IMR-90 (cell line): Measurements from ENCODE around the gene FGF6. TPM values are rescaled to one million over a fixed set of nuclear protein-coding genes. Genes with fewer than 3 reads are reported as not detected.

ENCODE experiments used
- ATAC-seq: fragments of 200-7000 bp; cut with Tn5 transposase; 2 replicates; pipeline ENCODE4 v1.9.1; 2020; ENCODE audit warnings: low read depth, mild to moderate bottlenecking, moderate library complexity
- Bru-seq: library from RNA; stranded (reverse); fragments of 400-500 nt; gene quantifications from one replicate; lab custom pipeline; 2021; lab: Mats Ljungman, UMichigan
- BruChase-seq, 2 experiments: library from RNA; stranded (reverse); fragments of 400-500 nt; gene quantifications; one replicate each; lab custom pipeline; 2021; lab: Mats Ljungman, UMichigan
- BruUV-seq: library from RNA; stranded (reverse); fragments of 400-500 nt; replicated peaks from 2 replicates; lab custom pipeline; 2021; lab: Mats Ljungman, UMichigan
- CTCF ChIA-PET: fragments of 300-600 bp; formaldehyde crosslinking; extraction: SDS; loops from one replicate; lab custom pipeline; 2021; ENCODE audit warnings: antibody characterized with exemption; lab: Yijun Ruan, JAX
- POLR2A ChIA-PET: fragments of 300-600 bp; sonication (Branson Sonifier 250); formaldehyde crosslinking; loops from one replicate; lab custom pipeline; 2022; ENCODE audit warnings: antibody characterized with exemption; ENCODE audit not compliant: unreplicated experiment; lab: Charles Lee
- DNase-seq: peaks from one replicate; pipeline ENCODE4 v3.0.0; 2013
- H2AFZ ChIP-seq: replicated peaks from 2 replicates; pipeline ENCODE3; 2013; ENCODE audit warnings: low read length, mild to moderate bottlenecking; ENCODE audit not compliant: poor library complexity
- H2AK5ac ChIP-seq: 2 replicates; pipeline ENCODE4 v1.6.1; 2013; ENCODE audit warnings: low read depth, low read length, inconsistent platforms
- H2AK9ac ChIP-seq: replicated peaks from 2 replicates; pipeline ENCODE3; 2013; ENCODE audit warnings: mild to moderate bottlenecking, low read depth, low read length, moderate library complexity; ENCODE audit not compliant: poor library complexity
- H2BK120ac ChIP-seq: 2 replicates; pipeline ENCODE4 v1.6.1; 2013; ENCODE audit warnings: low read depth, low read length, inconsistent platforms
- H2BK15ac ChIP-seq: 3 replicates; pipeline ENCODE4 v1.6.1; 2013; ENCODE audit warnings: low read depth, low read length, inconsistent platforms
- H2BK20ac ChIP-seq: 2 replicates; pipeline ENCODE4 v1.6.1; 2013; ENCODE audit warnings: low read depth, mild to moderate bottlenecking, inconsistent platforms, low read length, moderate library complexity
- H2BK5ac ChIP-seq: 2 replicates; pipeline ENCODE4 v1.6.1; 2013; ENCODE audit warnings: mild to moderate bottlenecking, low read depth, low read length, inconsistent platforms; ENCODE audit not compliant: poor library complexity, severe bottlenecking
- H3K14ac ChIP-seq: replicated peaks from 2 replicates; pipeline ENCODE4 v1.6.1; 2013; ENCODE audit warnings: low read depth, low read length, inconsistent platforms
- H3K18ac ChIP-seq: 2 replicates; pipeline ENCODE4 v1.6.1; 2013; ENCODE audit warnings: low read depth, low read length, control low read depth
- H3K23ac ChIP-seq: 2 replicates; pipeline ENCODE4 v1.6.1; 2013; ENCODE audit warnings: low read depth, low read length, inconsistent platforms
- H3K27ac ChIP-seq: 2 replicates; pipeline ENCODE4 v1.5.1; 2013; ENCODE audit warnings: mild to moderate bottlenecking, control low read depth, low read length; ENCODE audit not compliant: insufficient read depth
- H3K27me3 ChIP-seq: 2 replicates; pipeline ENCODE4 v1.6.1; 2013; ENCODE audit warnings: low read length; ENCODE audit not compliant: control insufficient read depth, insufficient read depth
- H3K36me3 ChIP-seq: 2 replicates; pipeline ENCODE4 v1.6.1; 2013; ENCODE audit warnings: low read length, mixed read lengths; ENCODE audit not compliant: control insufficient read depth, insufficient read depth
- H3K4ac ChIP-seq: 2 replicates; pipeline ENCODE4 v1.6.1; 2013; ENCODE audit warnings: low read depth, low read length, inconsistent platforms
- H3K4me1 ChIP-seq: 2 replicates; pipeline ENCODE4 v1.6.1; 2013; ENCODE audit warnings: low read length, mixed read lengths; ENCODE audit not compliant: control insufficient read depth, insufficient read depth
- H3K4me2 ChIP-seq: 2 replicates; pipeline ENCODE4 v1.6.1; 2013; ENCODE audit warnings: low read depth, mild to moderate bottlenecking, control low read depth, low read length, moderate library complexity
- H3K4me3 ChIP-seq: 2 replicates; pipeline ENCODE4 v1.5.1; 2013; ENCODE audit warnings: low read depth, mild to moderate bottlenecking, control low read depth, low read length, moderate library complexity; ENCODE audit not compliant: insufficient read depth
- H3K56ac ChIP-seq: 2 replicates; pipeline ENCODE4 v1.6.1; 2013; ENCODE audit warnings: low read length, inconsistent platforms; ENCODE audit not compliant: insufficient read depth; ENCODE audit errors: extremely low read depth
- H3K79me1 ChIP-seq, 2 experiments: 2 replicates each; pipeline ENCODE4 v1.6.1; 2013; ENCODE audit warnings: low read length in 2 of 2, inconsistent platforms in 1 of 2, low read depth in 1 of 2
- H3K9ac ChIP-seq: 2 replicates; pipeline ENCODE4 v1.6.1; 2013; ENCODE audit warnings: low read depth, low read length, control low read depth
- H3K9me1 ChIP-seq: 2 replicates; pipeline ENCODE4 v1.6.1; 2013; ENCODE audit warnings: low read length, inconsistent platforms; ENCODE audit not compliant: insufficient read depth
- H3K9me3 ChIP-seq: 2 replicates; pipeline ENCODE4 v1.6.1; 2013; ENCODE audit warnings: low read length; ENCODE audit not compliant: control insufficient read depth, insufficient read depth
- H4K20me1 ChIP-seq: 2 replicates; pipeline ENCODE4 v1.6.1; 2013; ENCODE audit warnings: low read length, inconsistent platforms; ENCODE audit not compliant: insufficient read depth
- H4K5ac ChIP-seq: 2 replicates; pipeline ENCODE4 v1.6.1; 2013; ENCODE audit warnings: mild to moderate bottlenecking, low read depth, low read length, control low read depth
- H4K8ac ChIP-seq, 2 experiments: 2 replicates each; pipeline ENCODE4 v1.6.1; 2013; ENCODE audit warnings: low read depth in 2 of 2, low read length in 2 of 2, control low read depth in 1 of 2, inconsistent platforms in 1 of 2
- H4K91ac ChIP-seq: 2 replicates; pipeline ENCODE4 v1.6.1; 2013; ENCODE audit warnings: low read depth, low read length, inconsistent platforms; ENCODE audit not compliant: insufficient read depth
- MAFK ChIP-seq: IDR thresholded peaks from 2 replicates; pipeline ENCODE4 v1.6.1; 2012; ENCODE audit warnings: low read depth, low read length, improper control_type of control experiment
- MAZ ChIP-seq: IDR thresholded peaks from 2 replicates; pipeline ENCODE4 v1.6.1; 2012; ENCODE audit warnings: low read depth, mild to moderate bottlenecking, low read length, improper control_type of control experiment, moderate library complexity, borderline replicate concordance
- WGBS, 2 experiments: methylation state at CpG; one replicate each; pipeline versions ENCODE4 v1.1.5 to v1.1.7; 2013; ENCODE audit warnings: missing lambda C conversion rate in 2 of 2; ENCODE audit not compliant: insufficient read length in 1 of 2; ENCODE audit errors: extremely low coverage in 2 of 2; 5-methylcytosine and 5-hydroxymethylcytosine counted together
- dilution Hi-C: fragments of 300-500 bp; cut with HindIII; formaldehyde crosslinking; loops from one replicate; pipeline ENCODE4 v1.14.3; 2018; ENCODE audit warnings: low sequenced_read_pairs; ENCODE audit not compliant: unreplicated experiment
- in situ Hi-C: fragments of 300-500 bp; cut with MboI; formaldehyde crosslinking; loops from 3 replicates; pipeline ENCODE4 v1.14.3; 2019; ENCODE audit warnings: low sequenced_read_pairs, inconsistent platforms, mixed read lengths
- intact Hi-C: fragments of 100-400 bp; cut with micrococcal nuclease; formaldehyde crosslinking; loops from 2 replicates; pipeline ENCODE4 v1.10.0; 2022
- long read RNA-seq: library from polyadenylated mRNA; unstranded; transcript quantifications from one replicate; pipeline ENCODE4 v2.0.0, GENCODE V29; 2021; ENCODE audit not compliant: unreplicated experiment
- polyA plus RNA-seq, 3 experiments: library from polyadenylated mRNA; depleted of rRNA; stranded (reverse); fragments of >200 nt; gene quantifications; 2 replicates each; pipeline ENCODE4 v1.2.3, GENCODE V29; 2012; ENCODE audit warnings: low replicate concordance in 1 of 3
- total RNA-seq: library from RNA; depleted of rRNA; stranded (reverse); fragments of >200 nt; gene quantifications from 2 replicates; pipeline ENCODE4 v1.2.3, GENCODE V29; 2012; rRNA removed

Gene FGF6, protein sequence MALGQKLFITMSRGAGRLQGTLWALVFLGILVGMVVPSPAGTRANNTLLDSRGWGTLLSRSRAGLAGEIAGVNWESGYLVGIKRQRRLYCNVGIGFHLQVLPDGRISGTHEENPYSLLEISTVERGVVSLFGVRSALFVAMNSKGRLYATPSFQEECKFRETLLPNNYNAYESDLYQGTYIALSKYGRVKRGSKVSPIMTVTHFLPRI
- total RNA-seq (not detected in 2 replicates), polyA plus RNA-seq (2012; rRNA removed) (not detected in 2 replicates), Bru-seq, nascent RNA (percentile 7 among the genes with signal in this experiment), BruChase-seq, experiment 1, labeled RNA remaining after a 6-hour chase (not detected), BruChase-seq, experiment 2, labeled RNA remaining after a 2-hour chase (not detected)
- polyA plus RNA-seq (2012; cell fraction: cytosol; rRNA removed), result not detected in 2 replicates
- polyA plus RNA-seq (2012; cell fraction: nucleus; rRNA removed; ENCODE audit: low replicate concordance), result not detected in 2 replicates
- long read RNA-seq, result 0 reads

DNA sequence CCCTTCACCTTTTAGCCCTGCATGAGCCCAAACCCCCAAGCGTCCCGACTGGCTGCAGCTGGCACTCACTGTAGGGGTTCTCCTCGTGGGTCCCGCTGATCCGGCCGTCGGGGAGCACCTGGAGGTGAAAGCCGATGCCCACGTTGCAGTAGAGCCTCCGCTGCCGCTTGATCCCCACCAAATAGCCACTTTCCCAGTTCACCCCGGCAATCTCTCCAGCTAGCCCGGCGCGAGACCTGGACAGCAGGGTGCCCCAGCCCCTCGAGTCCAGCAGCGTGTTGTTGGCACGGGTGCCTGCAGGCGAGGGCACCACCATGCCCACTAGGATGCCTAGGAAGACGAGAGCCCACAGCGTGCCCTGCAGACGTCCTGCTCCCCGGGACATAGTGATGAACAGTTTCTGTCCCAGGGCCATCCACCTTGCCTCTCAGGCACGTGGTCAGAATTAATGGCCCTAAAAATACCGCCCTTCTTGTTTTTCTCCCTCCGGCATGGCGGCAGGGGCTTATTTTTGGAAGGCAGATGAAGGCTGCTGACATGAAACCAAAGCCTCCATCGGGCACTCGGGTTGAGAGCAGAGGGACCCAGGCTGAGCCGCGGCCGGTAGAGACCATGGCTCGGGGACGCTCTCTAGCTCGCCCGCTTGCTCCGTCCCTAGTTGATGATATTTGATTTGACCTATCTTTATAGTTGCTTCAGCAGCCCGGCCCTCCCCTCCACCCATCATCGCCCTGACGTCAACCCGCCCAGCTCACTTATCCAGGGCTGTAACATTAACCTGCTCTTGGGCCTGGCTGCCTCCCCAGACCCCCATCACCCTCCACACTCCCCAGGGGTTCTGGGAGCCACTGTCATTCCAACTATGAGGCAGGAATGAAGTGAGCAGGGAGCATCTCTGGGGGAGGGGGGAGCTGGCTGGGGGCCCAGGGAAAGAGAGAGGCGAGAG, at the start of gene FGF6:
Gene FGF6 (minus strand): TSS at position 660 of the 946 bp plus-strand sequence. CDS start 245 bp downstream, at position 415.
- Histone ChIP-seq H4K20me1 (no peaks in the 10 kb centered on the region), H3K79me1 (no peaks in the 10 kb centered on the region), H3K36me3 (no peaks in the 10 kb centered on the region), H3K14ac (no peak within 1 kb of the TSS), H3K18ac (no peak within 1 kb of the TSS), H3K56ac (no peak within 1 kb of the TSS), H2AFZ (no peak within 1 kb of the TSS), H3K23ac (no peak within 1 kb of the TSS), H2BK15ac (no peak within 1 kb of the TSS), H3K4me3 (no peak within 1 kb of the TSS), H4K91ac (no peak within 1 kb of the TSS), H3K9me3 (no peaks in the 10 kb centered on the region), H4K5ac (no peak within 1 kb of the TSS), H3K27ac (no peak within 1 kb of the TSS), H3K4me1 (no peaks in the 10 kb centered on the region), H4K8ac (no peak within 1 kb of the TSS), H2BK20ac (no peak within 1 kb of the TSS), H2BK5ac (no peak within 1 kb of the TSS), H3K9ac (no peak within 1 kb of the TSS), H3K27me3 (peaks cover 20% of the 10 kb centered on the region), H2AK9ac (no peak within 1 kb of the TSS), H3K4ac (no peak within 1 kb of the TSS), H2BK120ac (no peak within 1 kb of the TSS), H3K4me2 (no peak within 1 kb of the TSS), H2AK5ac (no peak within 1 kb of the TSS), H3K9me1 (no peaks in the 10 kb centered on the region)
- in situ Hi-C loops, result no loop called here
- ATAC-seq (no peak), DNase-seq (no peak)
- 83% methylated on average over 10 of the region's 42 CpGs; no CpG with 5 or more reads in 1 of the 2 experiments for WGBS, 2 experiments
- dilution Hi-C loops, result no loop called here
- BruUV-seq, result no TSS peak
- TF ChIP-seq MAZ (no peak), MAFK (no peak)
- ChIA-PET POLR2A (no interaction called here), CTCF (interaction anchor here (0.6 kb wide), 1 partner anchor 19 kb away, joined by 4 read pairs; no protein-coding TSS in a partner anchor)
- intact Hi-C loops, result no loop called here
